K562 (cell line): ENCODE measurements around the gene TRIM71. TPM values are rescaled to one million over a fixed set of nuclear protein-coding genes. Genes with fewer than 3 reads are reported as not detected.

Experiments
- CUX1 ChIP-seq: fragments of 200-800 bp; sonication (Bioruptor generic); IDR thresholded peaks from 2 replicates; pipeline ENCODE4 v1.6.1; 2016; ENCODE audit warnings: missing genetic modification characterization, missing compliant biosample characterization
- FOXM1 ChIP-seq, 2 experiments: fragments of 450-650 bp in 1 of 2; sonication (generic) in 1 of 2; formaldehyde crosslinking in 1 of 2; IDR thresholded peaks; 2 replicates each; pipeline versions ENCODE4 v1.6.1 to v1.9.0; 2017 to 2022; ENCODE audit warnings: low read depth in 2 of 2, mild to moderate bottlenecking in 2 of 2, missing genetic modification reagents in 1 of 2, moderate library complexity in 1 of 2
- MBD1 ChIP-seq: fragments of 250-450 bp; sonication (Bioruptor Pico); IDR thresholded peaks from 2 replicates; pipeline ENCODE4 v1.8.0; 2022; ENCODE audit warnings: inconsistent platforms
- ZNF668 ChIP-seq: fragments of 250-450 bp; sonication (Bioruptor Pico); IDR thresholded peaks from 2 replicates; pipeline ENCODE4 v1.8.0; 2022; ENCODE audit warnings: mild to moderate bottlenecking, inconsistent platforms
- polyA plus RNA-seq, 8 experiments: library from polyadenylated mRNA; depleted of rRNA in 4 of 8; stranded (reverse) in 5 of 8; unstranded in 3 of 8; fragments of >200 nt; fragmentation: Nextera tagmentation in 2 of 8; fragmentation: Illumina TruSeq in 1 of 8; extraction: Ambion mirVana in 2 of 8; extraction: Trizol in 1 of 8; gene quantifications; 2 replicates each; pipeline versions ENCODE4 v1.2.1 to v1.2.3, GENCODE V29; 2011 to 2014; ENCODE audit warnings: inconsistent platforms in 1 of 8, missing spikeins in 1 of 8
- total RNA-seq, 7 experiments: library from RNA; depleted of rRNA in 6 of 7; stranded (reverse); fragments of >200 nt in 6 of 7; fragmentation: Illumina TruSeq in 2 of 7; extraction: Trizol in 2 of 7; gene quantifications; 2 replicates each; pipeline versions ENCODE4 v1.2.1 to v1.2.3, GENCODE V29; 2011 to 2021; ENCODE audit warnings: low replicate concordance in 1 of 7

TRIM71 gene
- total and polyA plus RNA-seq, 9 of the 15 experiments (the other 6 are each of a cell fraction or from before 2014, with no cell fraction given): 0.04 to 0.11 TPM; not detected in 7

GRCh38 chr3:32837789-32838188 lies 20.0 kb downstream of the TRIM71 start (continued):
- no peak for TF ChIP-seq FOXM1 (IDR thresholded peaks at IDR 0.05; ENCODE audit: low read depth)
- no peak for TF ChIP-seq FOXM1 (CRISPR knock-in tag; IDR thresholded peaks at IDR 0.05; ENCODE audit: low read depth)
- TF ChIP-seq ZNF668 (CRISPR knock-in tag): no peak
- TF ChIP-seq MBD1 (CRISPR knock-in tag): no peak
- no peak for TF ChIP-seq CUX1
